Measurements from ENCODE around the gene MXI1.

Gene MXI1

GRCh38 chr10:110207011-110207804 is at the start of gene MXI1:
Gene MXI1 (plus strand): TSS chr10:110207605. CDS start chr10:110207809, 204 bp downstream.
- DNase-seq = peak; percentile 54

- no peak for DNase-seq
Measured at GRCh38 chr10:110158051-110159005, 49.1 kb upstream of the MXI1 start.

- DNase-seq = no peak
Measured at GRCh38 chr10:110160081-110160480, 47.3 kb upstream of the MXI1 start.

- DNase-seq = no peak
Measured at GRCh38 chr10:110160522-110160921, 46.9 kb upstream of the MXI1 start.

GRCh38 chr10:110162741-110163145 is 44.7 kb upstream of the MXI1 start:
- DNase-seq = no peak

GRCh38 chr10:110163192-110163773 is 44.1 kb upstream of the MXI1 start:
- DNase-seq = no peak

GRCh38 chr10:110163841-110164240 is 43.6 kb upstream of the MXI1 start:
- no peak for DNase-seq

GRCh38 chr10:110165239-110165638 is 42.2 kb upstream of the MXI1 start:
- DNase-seq = no peak

GRCh38 chr10:110167149-110167548 is 40.3 kb upstream of the MXI1 start:
- no peak for DNase-seq

GRCh38 chr10:110168601-110169481 is 38.6 kb upstream of the MXI1 start:
- DNase-seq = no peak

- DNase-seq = no peak
Measured at GRCh38 chr10:110169586-110169985, 37.8 kb upstream of the MXI1 start.

GRCh38 chr10:110170142-110170971 is 37.0 kb upstream of the MXI1 start:
- no peak for DNase-seq

GRCh38 chr10:110171032-110171431 is 36.4 kb upstream of the MXI1 start:
- no peak for DNase-seq

- DNase-seq = no peak
Measured at GRCh38 chr10:110172155-110172554, 35.2 kb upstream of the MXI1 start.

GRCh38 chr10:110174201-110174600 is 33.2 kb upstream of the MXI1 start:
- DNase-seq = no peak

GRCh38 chr10:110174816-110175215 is 32.6 kb upstream of the MXI1 start:
- no peak for DNase-seq

- no peak for DNase-seq
Measured at GRCh38 chr10:110175406-110175805, 32.0 kb upstream of the MXI1 start.

- DNase-seq = no peak
Measured at GRCh38 chr10:110176141-110177030, 31.0 kb upstream of the MXI1 start.

- DNase-seq = no peak
Measured at GRCh38 chr10:110179220-110179619, 28.2 kb upstream of the MXI1 start.

GRCh38 chr10:110181451-110181850 is 26.0 kb upstream of the MXI1 start:
- no peak for DNase-seq

Measured in CD4-positive, alpha-beta T cell treated with Interleukin-12 subunit alpha and Interleukin-12 subunit beta, for 1 hour (primary cell).